ENCODE data around the gene HSPB9. TPM values are rescaled to one million over a fixed set of nuclear protein-coding genes. Genes with fewer than 3 reads are reported as not detected.
A peak's percentile ranks its signal among the peaks of the same experiment; 100 is the strongest.

Gene HSPB9
- total RNA-seq, 1 donor from 2014 or later = not detected

- TF ChIP-seq CTCF (IDR thresholded peaks at IDR 0.05) = no peak
- peak overlapping the region; percentile 34 to 37 for H3K27ac ChIP-seq
- peaks cover 19 to 22% of the 10 kb centered on the region in 2 donors for H3K36me3 ChIP-seq
- H3K4me3 ChIP-seq = no peak overlapping the region
- peaks cover 0 to 18% of the 10 kb centered on the region in 2 donors for H3K4me1 ChIP-seq
- H3K9me3 ChIP-seq = no peaks in the 10 kb centered on the region
- H3K27me3 ChIP-seq = no peaks in the 10 kb centered on the region
- intact Hi-C loops (cut with DNase I) = no loop called here
- DNase-seq (ENCODE audit: low spot score in 2 of 2) = no peak
These were observed 10.9 kb downstream of the HSPB9 start for GRCh38 chr17:42133461-42134041.

GRCh38 chr17:42135151-42135550, 12.5 kb downstream of the HSPB9 start:
- Histone ChIP-seq H3K4me1 (peaks cover 0 to 21% of the 10 kb centered on the region in 2 donors), H3K9me3 (no peaks in the 10 kb centered on the region), H3K27me3 (no peaks in the 10 kb centered on the region), H3K4me3 (no peak overlapping the region), H3K36me3 (peaks cover 3 to 11% of the 10 kb centered on the region in 2 donors), H3K27ac (peak overlapping the region in 1 of 2 donors; percentile 36)
- TF ChIP-seq CTCF (IDR thresholded peaks at IDR 0.05) = no peak
- intact Hi-C loops (cut with DNase I) = no loop called here
- DNase-seq (ENCODE audit: low spot score in 2 of 2) = no peak

GRCh38 chr17:42135664-42136653, 13.4 kb downstream of the HSPB9 start:
- peaks cover 3 to 12% of the 10 kb centered on the region in 2 donors for H3K36me3 ChIP-seq
- intact Hi-C loops (cut with DNase I) = no loop called here
- H3K9me3 ChIP-seq = no peaks in the 10 kb centered on the region
- DNase-seq (ENCODE audit: low spot score in 2 of 2) = no peak
- peak overlapping the region; percentile 31 to 36 for H3K27ac ChIP-seq
- H3K27me3 ChIP-seq = no peaks in the 10 kb centered on the region
- TF ChIP-seq CTCF (IDR thresholded peaks at IDR 0.05) = no peak
- peaks cover 0 to 22% of the 10 kb centered on the region in 2 donors for H3K4me1 ChIP-seq
- no peak overlapping the region for H3K4me3 ChIP-seq

GRCh38 chr17:42136654-42137051, 14.0 kb downstream of the HSPB9 start:
- no peak for DNase-seq (ENCODE audit: low spot score in 2 of 2)
- H3K27me3 ChIP-seq = no peaks in the 10 kb centered on the region
- no peak overlapping the region for H3K4me3 ChIP-seq

More at GRCh38 chr17:42136654-42137051, 14.0 kb downstream of the HSPB9 start:
- TF ChIP-seq CTCF (IDR thresholded peaks at IDR 0.05) = no peak
- Histone ChIP-seq H3K36me3 (peaks cover 3 to 17% of the 10 kb centered on the region in 2 donors), H3K4me1 (peaks cover 0 to 22% of the 10 kb centered on the region in 2 donors), H3K27ac (peak overlapping the region in 1 of 2 donors; percentile 31), H3K9me3 (no peaks in the 10 kb centered on the region)
- intact Hi-C loops (cut with DNase I) = no loop called here

Data from ascending aorta (tissue), 2 donors.